Smooth muscle cell (in vitro differentiated cells): ENCODE results near the gene LRP5. TPM values are rescaled to one million over a fixed set of nuclear protein-coding genes. Genes with fewer than 3 reads are reported as not detected.
A peak's percentile ranks its signal among the peaks of the same experiment; 100 is the strongest.

Source experiments
- DNase-seq: peaks from one replicate; lab custom pipeline; 2025; ENCODE audit not compliant: unreplicated experiment; lab: John Stamatoyannopoulos, UW
- H2AFZ ChIP-seq: fragments of 200-600 bp; sonication (generic); 2 replicates; pipeline ENCODE4 v1.6.0; 2016; ENCODE audit warnings: antibody characterized with exemption, low read depth, mild to moderate bottlenecking
- H3F3A ChIP-seq: fragments of 200-600 bp; sonication (generic); 2 replicates; pipeline ENCODE4 v1.6.0; 2017; ENCODE audit warnings: antibody characterized with exemption, low read depth
- H3K27ac ChIP-seq: fragments of 200-600 bp; sonication (generic); 2 replicates; pipeline ENCODE4 v1.5.1; 2016; ENCODE audit warnings: low read depth, mild to moderate bottlenecking
- H3K27me3 ChIP-seq: fragments of 200-600 bp; sonication (generic); 2 replicates; pipeline ENCODE4 v1.6.1; 2016; ENCODE audit warnings: low read depth, mild to moderate bottlenecking
- H3K36me3 ChIP-seq: fragments of 200-600 bp; sonication (generic); 2 replicates; pipeline ENCODE4 v1.5.1; 2016; ENCODE audit warnings: low read depth
- H3K4me1 ChIP-seq: fragments of 200-600 bp; sonication (generic); 2 replicates; pipeline ENCODE4 v1.5.1; 2016; ENCODE audit warnings: low read depth
- H3K4me2 ChIP-seq: fragments of 200-600 bp; sonication (generic); 2 replicates; pipeline ENCODE4 v1.6.0; 2016; ENCODE audit warnings: mild to moderate bottlenecking
- H3K4me3 ChIP-seq: fragments of 200-600 bp; sonication (generic); 2 replicates; pipeline ENCODE4 v1.5.1; 2016; ENCODE audit warnings: mild to moderate bottlenecking
- H3K79me2 ChIP-seq: fragments of 200-600 bp; sonication (generic); 2 replicates; pipeline ENCODE4 v1.6.0; 2016; ENCODE audit warnings: low read depth, mild to moderate bottlenecking
- H3K9ac ChIP-seq: fragments of 200-600 bp; sonication (generic); 2 replicates; pipeline ENCODE4 v1.6.0; 2016; ENCODE audit warnings: low read depth
- H3K9me3 ChIP-seq: fragments of 200-600 bp; sonication (generic); replicated peaks from 2 replicates; pipeline ENCODE4 v1.5.1; 2016; ENCODE audit warnings: low read depth
- H4K20me1 ChIP-seq: fragments of 200-600 bp; sonication (generic); 2 replicates; pipeline ENCODE4 v1.6.0; 2016; ENCODE audit warnings: low read depth
- WGBS: methylation state at CpG from one replicate; pipeline ENCODE4 v1.1.7; 2016; ENCODE audit warnings: low lambda C conversion rate; 5-methylcytosine and 5-hydroxymethylcytosine counted together
- polyA plus RNA-seq: library from polyadenylated mRNA; unstranded; fragments of >200 nt; fragmentation: Nextera tagmentation; extraction: Ambion mirVana; gene quantifications from 2 replicates; pipeline ENCODE4 v1.2.1, GENCODE V29; 2016
- total RNA-seq: library from RNA; depleted of rRNA; stranded (reverse); fragments of >200 nt; gene quantifications from 2 replicates; pipeline ENCODE4 v1.2.3, GENCODE V29; 2014
- TF ChIP-seq, protein P1 (sequence below): fragments of 200-600 bp; sonication (generic); IDR thresholded peaks from 2 replicates; pipeline ENCODE4 v1.5.1; 2017; ENCODE audit warnings: borderline replicate concordance, mild to moderate bottlenecking, antibody characterized with exemption; ENCODE audit not compliant: insufficient read depth, poor library complexity, severe bottlenecking

The LRP5 gene
- total and polyA plus RNA-seq, 2 experiments from 2014 or later, result 16.1 to 26.6 TPM

DNA sequence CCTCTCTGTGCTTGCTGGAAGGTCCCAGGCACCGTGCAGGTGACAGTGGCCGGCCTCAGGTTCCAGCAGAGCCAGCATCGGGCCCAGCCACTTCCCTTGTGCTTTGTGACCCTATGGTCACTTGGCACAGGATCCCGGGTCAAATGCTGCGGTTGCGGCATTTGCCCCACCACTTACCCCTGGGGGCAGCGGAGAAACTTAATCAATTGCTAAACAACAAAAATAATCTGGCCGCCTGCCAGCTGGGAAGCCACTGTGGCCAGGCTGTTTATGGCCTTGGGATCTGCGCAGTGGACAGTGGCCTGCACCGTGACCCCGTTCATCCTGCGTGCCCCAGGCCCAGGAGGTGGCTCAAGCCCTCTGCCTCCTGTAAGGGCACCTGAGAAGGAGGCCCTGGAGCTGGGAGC is 65.0 kb downstream of the LRP5 start:
- WGBS, result 94% methylated on average over 12 of the region's 12 CpGs

DNA sequence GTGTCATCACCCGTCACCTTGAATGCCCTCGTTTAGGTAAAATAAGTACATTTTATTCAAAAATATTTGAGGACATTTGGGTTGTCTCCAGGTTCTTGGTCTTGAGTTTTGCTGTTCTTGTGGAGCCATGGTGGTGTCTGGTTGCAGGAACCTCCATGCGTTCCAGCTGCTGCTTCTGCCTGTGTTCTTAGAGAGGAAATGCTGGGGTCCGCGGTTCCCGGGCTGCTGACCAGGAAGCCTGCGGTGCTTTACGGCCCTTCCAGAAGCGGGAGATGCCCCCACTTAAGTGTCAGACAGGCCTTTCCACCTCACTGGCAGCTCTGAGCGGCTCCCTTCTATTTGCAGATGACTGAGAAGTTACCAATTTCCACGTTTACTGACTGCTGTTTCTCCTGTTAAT is 66.8 kb downstream of the LRP5 start:
- Histone ChIP-seq H3F3A (peaks cover 5% of the 10 kb centered on the region), H3K4me2 (no peak overlapping the region), H3K9me3 (no peaks in the 10 kb centered on the region), H3K27ac (peak overlapping the region; percentile 44), H3K36me3 (no peaks in the 10 kb centered on the region), H3K4me3 (no peak overlapping the region), H3K4me1 (no peaks in the 10 kb centered on the region), H3K9ac (no peak overlapping the region), H2AFZ (no peak overlapping the region), H3K79me2 (peaks cover 2% of the 10 kb centered on the region), H4K20me1 (peaks cover 2% of the 10 kb centered on the region), H3K27me3 (no peaks in the 10 kb centered on the region)
- no peak for DNase-seq
- TF ChIP-seq, protein P1, sequence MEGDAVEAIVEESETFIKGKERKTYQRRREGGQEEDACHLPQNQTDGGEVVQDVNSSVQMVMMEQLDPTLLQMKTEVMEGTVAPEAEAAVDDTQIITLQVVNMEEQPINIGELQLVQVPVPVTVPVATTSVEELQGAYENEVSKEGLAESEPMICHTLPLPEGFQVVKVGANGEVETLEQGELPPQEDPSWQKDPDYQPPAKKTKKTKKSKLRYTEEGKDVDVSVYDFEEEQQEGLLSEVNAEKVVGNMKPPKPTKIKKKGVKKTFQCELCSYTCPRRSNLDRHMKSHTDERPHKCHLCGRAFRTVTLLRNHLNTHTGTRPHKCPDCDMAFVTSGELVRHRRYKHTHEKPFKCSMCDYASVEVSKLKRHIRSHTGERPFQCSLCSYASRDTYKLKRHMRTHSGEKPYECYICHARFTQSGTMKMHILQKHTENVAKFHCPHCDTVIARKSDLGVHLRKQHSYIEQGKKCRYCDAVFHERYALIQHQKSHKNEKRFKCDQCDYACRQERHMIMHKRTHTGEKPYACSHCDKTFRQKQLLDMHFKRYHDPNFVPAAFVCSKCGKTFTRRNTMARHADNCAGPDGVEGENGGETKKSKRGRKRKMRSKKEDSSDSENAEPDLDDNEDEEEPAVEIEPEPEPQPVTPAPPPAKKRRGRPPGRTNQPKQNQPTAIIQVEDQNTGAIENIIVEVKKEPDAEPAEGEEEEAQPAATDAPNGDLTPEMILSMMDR, result no peak
- WGBS, result 67% methylated on average over 11 of the region's 11 CpGs

More for the DNA sequence above, 65.0 kb downstream of the LRP5 start:
- Histone ChIP-seq H3K27ac (no peak overlapping the region), H2AFZ (no peak overlapping the region), H3F3A (peaks cover 5% of the 10 kb centered on the region), H3K36me3 (no peaks in the 10 kb centered on the region), H3K9me3 (no peaks in the 10 kb centered on the region), H3K27me3 (no peaks in the 10 kb centered on the region), H3K4me2 (no peak overlapping the region), H3K9ac (no peak overlapping the region), H4K20me1 (no peaks in the 10 kb centered on the region), H3K4me1 (peaks cover 13% of the 10 kb centered on the region), H3K79me2 (no peaks in the 10 kb centered on the region), H3K4me3 (no peak overlapping the region)
- TF ChIP-seq, protein P1, result no peak
- DNase-seq, result no peak

DNA sequence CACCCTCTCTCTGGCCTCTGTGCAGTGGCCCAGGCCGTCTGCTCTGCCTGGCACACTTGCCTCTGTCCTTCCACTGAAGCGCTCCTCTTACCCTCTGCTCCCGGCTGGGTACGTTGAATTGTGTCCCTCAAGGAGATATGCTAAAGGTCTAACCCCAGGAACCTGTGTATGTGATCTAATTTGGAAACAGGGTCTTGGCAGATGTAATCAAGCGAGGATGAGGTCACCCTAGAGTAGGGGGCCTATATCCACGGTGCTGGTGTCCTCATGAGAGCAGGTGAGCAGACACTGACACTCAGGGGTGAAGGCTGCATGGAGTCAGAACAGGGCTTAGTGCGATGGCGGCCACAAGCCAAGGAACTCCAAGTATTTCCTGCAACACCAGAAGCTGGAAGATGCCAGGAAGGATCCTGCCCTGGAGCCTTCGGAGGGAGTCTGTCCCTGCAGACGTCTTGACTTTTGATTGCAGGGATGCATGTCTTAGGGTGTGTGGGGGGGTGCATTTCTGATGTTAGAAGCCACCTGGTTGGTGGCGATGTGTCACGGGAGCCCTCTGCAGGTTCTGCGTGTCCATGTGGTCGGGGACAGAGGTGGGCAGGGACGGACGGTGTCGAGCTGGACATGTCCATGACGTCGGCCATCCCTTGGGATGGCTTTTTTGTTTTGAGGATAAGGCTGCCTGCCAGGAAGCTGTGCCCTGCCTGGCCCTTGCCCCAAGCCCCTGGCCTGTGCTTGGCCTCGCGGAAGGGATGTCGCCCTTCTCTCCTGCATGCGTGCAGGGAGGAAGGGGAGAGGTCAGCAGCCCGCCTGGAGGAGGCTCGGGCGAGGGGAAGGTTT is 68.6 kb downstream of the LRP5 start:
- H3K27ac ChIP-seq, result peak overlapping the region; percentile 45
- no peaks in the 10 kb centered on the region for H3K4me1 ChIP-seq
- H4K20me1 ChIP-seq, result peaks cover 7% of the 10 kb centered on the region
- H3K4me3 ChIP-seq, result no peak overlapping the region
- H3K79me2 ChIP-seq, result peaks cover 6% of the 10 kb centered on the region
- no peaks in the 10 kb centered on the region for H3F3A ChIP-seq
- H2AFZ ChIP-seq, result no peak overlapping the region
- H3K36me3 ChIP-seq, result no peaks in the 10 kb centered on the region
- no peaks in the 10 kb centered on the region for H3K9me3 ChIP-seq
- WGBS, result 82% methylated on average over 26 of the region's 26 CpGs
- H3K4me2 ChIP-seq, result peak overlapping the region; percentile 16
- H3K27me3 ChIP-seq, result no peaks in the 10 kb centered on the region
- TF ChIP-seq, protein P1, result no peak
- DNase-seq, result no peak
- no peak overlapping the region for H3K9ac ChIP-seq
